OCI-LY3 (cell line): Measurements from ENCODE around the gene GPR107.

Experiments used
- H2AFZ ChIP-seq: fragments of 200-600, 300-600 bp; shearing (Covaris generic); 2 replicates; pipeline ENCODE4 v1.6.0; 2014; ENCODE audit warnings: antibody characterized with exemption, low read depth, low read length
- H3K27ac ChIP-seq: fragments of 200-600, 300-600 bp; sonication (generic); 2 replicates; pipeline ENCODE4 v1.5.1; 2014; ENCODE audit warnings: mild to moderate bottlenecking, low read length, moderate library complexity, mixed read lengths
- H3K27me3 ChIP-seq: fragments of 200-600, 300-600 bp; sonication (generic); 2 replicates; pipeline ENCODE4 v1.6.1; 2014; ENCODE audit warnings: low read depth, low read length, mixed read lengths
- H3K36me3 ChIP-seq: fragments of 200-600, 300-600 bp; sonication (generic); replicated peaks from 2 replicates; pipeline ENCODE3; 2014; ENCODE audit warnings: low read depth, low read length, mixed read lengths
- H3K4me1 ChIP-seq: fragments of 300-600, 200-600 bp; sonication (generic); 2 replicates; pipeline ENCODE4 v1.6.1; 2014; ENCODE audit warnings: low read length, mixed read lengths
- H3K4me2 ChIP-seq: fragments of 200-600, 300-600 bp; sonication (generic); 2 replicates; pipeline ENCODE4 v1.6.1; 2014; ENCODE audit warnings: low read length, mixed read lengths
- H3K4me3 ChIP-seq: fragments of 300-600, 200-600 bp; sonication (generic); 2 replicates; pipeline ENCODE4 v1.5.1; 2014; ENCODE audit warnings: antibody characterized with exemption, mild to moderate bottlenecking, low read length, moderate library complexity
- H3K79me2 ChIP-seq: fragments of 300-600, 200-600 bp; shearing (Covaris generic); 2 replicates; pipeline ENCODE4 v1.6.1; 2014; ENCODE audit warnings: mild to moderate bottlenecking, low read length, mixed read lengths
- H3K9ac ChIP-seq: fragments of 300-600, 200-600 bp; shearing (Covaris generic); 2 replicates; pipeline ENCODE4 v1.6.0; 2014; ENCODE audit warnings: mild to moderate bottlenecking, low read length, moderate library complexity
- H3K9me3 ChIP-seq: fragments of 200-600, 300-600 bp; shearing (Covaris generic); 2 replicates; pipeline ENCODE4 v1.6.1; 2014; ENCODE audit warnings: low read length, mixed read lengths; ENCODE audit not compliant: insufficient read depth
- H4K20me1 ChIP-seq: fragments of 200-600, 300-600 bp; sonication (generic); 2 replicates; pipeline ENCODE4 v1.6.1; 2016; ENCODE audit warnings: low read length, mixed read lengths; ENCODE audit not compliant: insufficient read depth
- EZH2phosphoT487 ChIP-seq: fragments of 200-600 bp; shearing (Covaris generic); IDR thresholded peaks from 2 replicates; pipeline ENCODE4 v1.6.1; 2018; ENCODE audit warnings: antibody characterized with exemption, mixed run types, low read depth
- TF ChIP-seq, protein P1 (sequence below): fragments of 200-600, 300-600 bp; sonication (generic); IDR thresholded peaks from 2 replicates; pipeline ENCODE4 v1.5.1; 2014; ENCODE audit warnings: antibody characterized with exemption, low read length, low read depth

Gene GPR107

DNA sequence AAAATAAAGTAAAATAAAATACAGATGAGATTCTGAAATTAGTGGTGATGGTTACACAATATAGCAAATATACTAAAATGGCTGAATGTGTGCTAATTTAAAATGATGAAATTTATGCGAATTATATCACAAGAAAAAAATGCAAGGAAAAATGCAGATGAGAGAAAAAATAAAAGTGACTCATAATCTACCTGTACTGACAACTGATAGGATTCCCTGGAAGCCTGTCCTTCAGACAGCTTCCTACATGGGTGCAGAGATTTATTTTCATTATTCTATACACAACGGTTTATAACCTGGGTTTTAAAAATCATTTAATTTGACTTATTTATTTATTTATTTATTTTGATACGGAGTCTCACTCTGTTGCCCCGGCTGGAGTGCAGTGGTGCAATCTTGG is 112.7 kb downstream of the GPR107 start:
- Histone ChIP-seq H3K4me1 (no peaks in the 10 kb centered on the region), H3K27me3 (no peaks in the 10 kb centered on the region), H3K27ac (no peak overlapping the region), H4K20me1 (no peaks in the 10 kb centered on the region), H3K4me3 (no peak overlapping the region), H3K79me2 (no peaks in the 10 kb centered on the region), H3K4me2 (no peak overlapping the region), H3K9ac (no peak overlapping the region), H3K36me3 (no peaks in the 10 kb centered on the region), H3K9me3 (no peaks in the 10 kb centered on the region), H2AFZ (no peak overlapping the region)
- TF ChIP-seq, protein P1, sequence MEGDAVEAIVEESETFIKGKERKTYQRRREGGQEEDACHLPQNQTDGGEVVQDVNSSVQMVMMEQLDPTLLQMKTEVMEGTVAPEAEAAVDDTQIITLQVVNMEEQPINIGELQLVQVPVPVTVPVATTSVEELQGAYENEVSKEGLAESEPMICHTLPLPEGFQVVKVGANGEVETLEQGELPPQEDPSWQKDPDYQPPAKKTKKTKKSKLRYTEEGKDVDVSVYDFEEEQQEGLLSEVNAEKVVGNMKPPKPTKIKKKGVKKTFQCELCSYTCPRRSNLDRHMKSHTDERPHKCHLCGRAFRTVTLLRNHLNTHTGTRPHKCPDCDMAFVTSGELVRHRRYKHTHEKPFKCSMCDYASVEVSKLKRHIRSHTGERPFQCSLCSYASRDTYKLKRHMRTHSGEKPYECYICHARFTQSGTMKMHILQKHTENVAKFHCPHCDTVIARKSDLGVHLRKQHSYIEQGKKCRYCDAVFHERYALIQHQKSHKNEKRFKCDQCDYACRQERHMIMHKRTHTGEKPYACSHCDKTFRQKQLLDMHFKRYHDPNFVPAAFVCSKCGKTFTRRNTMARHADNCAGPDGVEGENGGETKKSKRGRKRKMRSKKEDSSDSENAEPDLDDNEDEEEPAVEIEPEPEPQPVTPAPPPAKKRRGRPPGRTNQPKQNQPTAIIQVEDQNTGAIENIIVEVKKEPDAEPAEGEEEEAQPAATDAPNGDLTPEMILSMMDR, result no peak
- TF ChIP-seq EZH2phosphoT487, result no peak

DNA sequence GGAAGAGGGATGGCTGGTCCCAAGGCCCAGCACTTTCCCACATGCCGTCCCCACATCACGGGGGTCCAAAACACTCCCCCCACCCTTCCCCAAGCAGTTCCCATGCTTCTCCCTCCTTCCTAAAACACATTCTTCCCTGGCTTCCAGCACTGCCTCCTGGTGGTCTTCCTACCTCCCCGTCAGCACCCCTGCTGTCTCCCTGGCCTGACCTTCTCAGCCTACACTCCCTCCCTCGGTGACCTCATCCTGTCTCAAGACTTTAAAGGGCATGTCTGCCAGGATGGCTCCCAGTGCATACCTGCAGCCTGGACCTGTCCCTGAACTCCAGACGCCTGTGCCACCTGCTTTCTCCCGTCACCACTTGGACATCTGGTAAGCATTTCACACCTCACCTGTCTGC is 114.2 kb downstream of the GPR107 start:
- Histone ChIP-seq H3K4me2 (no peak overlapping the region), H2AFZ (no peak overlapping the region), H3K4me3 (no peak overlapping the region), H3K4me1 (no peaks in the 10 kb centered on the region), H4K20me1 (no peaks in the 10 kb centered on the region), H3K27me3 (no peaks in the 10 kb centered on the region), H3K36me3 (no peaks in the 10 kb centered on the region), H3K9ac (no peak overlapping the region), H3K9me3 (no peaks in the 10 kb centered on the region), H3K79me2 (no peaks in the 10 kb centered on the region), H3K27ac (no peak overlapping the region)
- TF ChIP-seq, protein P1, result no peak
- no peak for TF ChIP-seq EZH2phosphoT487

DNA sequence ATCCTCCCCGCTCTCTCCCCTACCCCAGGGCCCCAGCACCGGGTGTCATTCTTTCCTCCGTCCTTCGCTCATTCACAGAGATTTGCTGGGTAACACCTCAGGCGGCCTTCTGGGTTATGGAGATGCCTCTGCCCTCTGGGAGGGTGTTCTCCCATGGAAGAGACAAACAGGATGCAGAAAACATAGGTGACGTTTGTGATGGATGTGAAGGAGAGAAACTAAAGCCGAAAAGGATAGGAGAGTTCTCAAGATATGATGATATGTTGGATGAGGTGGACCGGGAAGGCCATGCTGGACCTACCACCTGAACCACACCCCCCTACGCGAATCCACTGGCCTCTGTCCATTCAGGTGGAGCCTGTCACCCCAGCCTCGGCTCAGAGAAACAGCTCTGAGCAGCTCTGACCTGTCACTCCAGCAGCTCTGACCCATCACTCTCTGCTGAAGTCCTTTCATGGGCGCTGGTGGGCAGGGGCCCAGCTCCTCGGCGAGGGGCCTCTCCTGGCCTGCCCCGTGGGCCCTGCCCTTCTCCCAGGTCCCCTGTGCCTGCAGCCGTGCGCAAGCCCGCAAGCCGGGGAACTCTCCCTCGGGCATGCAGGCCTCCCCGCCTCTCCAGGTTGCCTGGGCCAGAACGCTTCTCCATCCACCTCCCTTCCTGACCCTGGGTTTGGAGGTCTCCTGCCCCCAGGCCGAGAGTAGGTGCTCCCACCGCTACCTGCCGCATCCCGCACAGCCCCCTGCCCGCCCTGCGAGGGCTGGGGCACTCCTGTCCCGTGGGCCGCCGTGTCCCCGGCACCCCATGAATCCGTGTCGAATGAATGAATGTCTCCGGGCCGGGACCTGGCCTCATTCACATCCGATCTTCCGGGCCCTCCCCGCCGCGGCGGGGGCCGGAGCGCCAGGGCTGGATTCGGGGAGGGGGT is 117.8 kb downstream of the GPR107 start:
- Histone ChIP-seq H3K79me2 (no peaks in the 10 kb centered on the region), H4K20me1 (no peaks in the 10 kb centered on the region), H3K9me3 (no peaks in the 10 kb centered on the region), H3K27ac (no peak overlapping the region), H2AFZ (no peak overlapping the region), H3K27me3 (no peaks in the 10 kb centered on the region), H3K4me3 (no peak overlapping the region), H3K4me2 (no peak overlapping the region), H3K9ac (no peak overlapping the region), H3K36me3 (no peaks in the 10 kb centered on the region), H3K4me1 (no peaks in the 10 kb centered on the region)
- TF ChIP-seq, protein P1, result no peak
- no peak for TF ChIP-seq EZH2phosphoT487

DNA sequence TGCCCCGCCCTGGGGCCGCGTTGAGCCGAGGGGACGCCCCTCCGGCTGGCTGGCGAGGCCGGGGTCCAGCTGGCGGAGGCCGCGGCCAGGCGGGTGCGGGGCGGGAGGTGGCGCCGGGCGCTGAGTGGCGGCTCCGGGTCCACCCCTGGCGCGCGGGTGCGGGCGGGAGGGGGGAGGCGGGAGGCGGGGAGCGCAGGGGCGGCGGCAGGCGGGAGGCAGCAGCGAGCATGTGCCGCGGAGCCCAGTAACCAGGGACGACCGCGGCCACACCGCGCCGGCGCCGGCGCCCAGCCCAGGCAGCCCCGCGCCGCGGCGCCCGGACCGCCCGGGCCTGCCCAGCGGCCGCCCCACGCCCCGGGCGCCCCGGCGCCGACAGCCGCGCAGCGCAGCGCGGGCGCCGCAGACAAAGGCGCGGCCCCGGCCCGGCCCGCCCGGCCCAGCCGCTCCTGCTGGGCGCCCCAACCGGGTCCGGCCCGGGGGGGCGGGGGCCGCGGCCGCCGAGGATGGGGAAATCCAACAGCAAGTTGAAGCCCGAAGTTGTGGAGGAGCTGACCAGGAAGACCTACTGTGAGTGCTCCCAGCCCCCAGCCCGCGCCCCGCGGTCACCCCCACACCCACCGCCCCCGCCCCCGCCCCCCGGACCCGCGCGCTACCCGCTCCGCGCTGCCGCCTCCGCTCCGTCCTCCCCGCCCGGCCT is 118.6 kb downstream of the GPR107 start, which contains the start of gene NCS1:
NCS1 (plus strand) TSS at position 244 of the 697 bp plus-strand sequence; CDS start at position 504, 260 bp downstream.
- Histone ChIP-seq H3K4me2 (no peak within 1 kb of the TSS), H2AFZ (no peak within 1 kb of the TSS), H3K4me3 (no peak within 1 kb of the TSS), H4K20me1 (no peaks in the 10 kb centered on the region), H3K36me3 (no peaks in the 10 kb centered on the region), H3K79me2 (no peaks in the 10 kb centered on the region), H3K9ac (no peak within 1 kb of the TSS), H3K4me1 (no peaks in the 10 kb centered on the region), H3K27ac (no peak within 1 kb of the TSS), H3K27me3 (no peaks in the 10 kb centered on the region), H3K9me3 (no peaks in the 10 kb centered on the region)
- no peak for TF ChIP-seq EZH2phosphoT487
- TF ChIP-seq, protein P1, result no peak
